ENCODE results near the gene CCDC24. TPM values are rescaled to one million over a fixed set of nuclear protein-coding genes. Genes with fewer than 3 reads are reported as not detected.
A peak's percentile ranks its signal among the peaks of the same experiment; 100 is the strongest.

CCDC24 gene
- total and polyA plus RNA-seq, 2 of the 13 experiments (the other 11 are each of a cell fraction or from before 2014, with no cell fraction given), result 1.4 to 2.9 TPM

DNA sequence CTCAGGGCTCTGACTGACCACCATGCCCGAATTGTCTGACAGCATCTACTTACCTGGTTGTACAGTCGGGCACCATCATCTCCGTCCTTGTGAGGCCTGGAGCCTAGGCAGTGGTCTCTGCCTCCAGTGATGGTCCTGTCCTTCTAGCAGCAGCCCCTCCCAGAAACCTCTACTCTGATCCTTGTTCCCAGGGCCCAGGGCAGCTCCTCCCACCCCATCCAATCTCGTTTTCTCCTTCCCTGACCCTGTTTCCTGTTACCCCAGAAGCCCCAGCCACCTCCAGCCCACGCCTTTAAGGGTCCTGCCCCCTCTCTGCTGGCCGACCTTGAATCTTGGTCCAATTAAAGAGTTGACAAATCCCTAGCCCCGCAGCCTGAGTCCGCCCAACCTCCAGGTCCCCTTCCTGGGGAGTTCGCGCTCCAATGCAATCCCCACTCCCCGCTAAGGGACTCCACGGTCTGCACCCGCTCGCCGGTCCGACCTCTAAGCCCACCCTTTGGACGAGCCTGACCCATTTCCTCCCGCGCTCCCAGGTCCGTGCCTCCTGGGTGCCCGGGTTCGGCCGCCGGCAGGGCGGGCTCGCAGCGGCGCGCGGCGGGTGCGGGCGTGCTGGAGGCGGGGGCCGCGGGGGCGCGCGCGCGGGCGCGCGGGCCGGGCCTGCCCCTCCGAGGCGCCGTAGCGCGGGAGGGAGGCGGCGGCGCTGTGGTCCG is 12.7 kb upstream of the CCDC24 start, which contains the start of gene B4GALT2 (continued):
- TF ChIP-seq ZNF142 (CRISPR knock-in tag; IDR thresholded peaks at IDR 0.05) (0 out of 2 replicates have a peak, but pooled peaks have one; percentile 27), ATF2 (CRISPR knock-in tag; IDR thresholded peaks at IDR 0.05) (no peak), ZNF556 (CRISPR knock-in tag; IDR thresholded peaks at IDR 0.05; ENCODE audit: borderline replicate concordance) (0 out of 2 replicates have a peak, but pooled peaks have one; percentile 16), RBAK (CRISPR knock-in tag; IDR thresholded peaks at IDR 0.05) (no peak), ZNF777 (CRISPR knock-in tag; IDR thresholded peaks at IDR 0.05) (0 out of 2 replicates have a peak, but pooled peaks have one; percentile 21), RFXANK (CRISPR knock-in tag; IDR thresholded peaks at IDR 0.05) (no peak), PCBP1 (IDR thresholded peaks at IDR 0.05; ENCODE audit: borderline replicate concordance, low read depth, low read length) (0 out of 2 replicates have a peak, but pooled peaks have one; percentile 21), SATB2 (CRISPR knock-in tag; IDR thresholded peaks at IDR 0.05) (no peak), ZNF547 (CRISPR knock-in tag; IDR thresholded peaks at IDR 0.05) (no peak), DPF2 (CRISPR knock-in tag; IDR thresholded peaks at IDR 0.05; ENCODE audit: borderline replicate concordance, low read depth) (no peak), BCLAF1 (IDR thresholded peaks at IDR 0.05) (no peak)
- TF ChIP-seq, protein P1, sequence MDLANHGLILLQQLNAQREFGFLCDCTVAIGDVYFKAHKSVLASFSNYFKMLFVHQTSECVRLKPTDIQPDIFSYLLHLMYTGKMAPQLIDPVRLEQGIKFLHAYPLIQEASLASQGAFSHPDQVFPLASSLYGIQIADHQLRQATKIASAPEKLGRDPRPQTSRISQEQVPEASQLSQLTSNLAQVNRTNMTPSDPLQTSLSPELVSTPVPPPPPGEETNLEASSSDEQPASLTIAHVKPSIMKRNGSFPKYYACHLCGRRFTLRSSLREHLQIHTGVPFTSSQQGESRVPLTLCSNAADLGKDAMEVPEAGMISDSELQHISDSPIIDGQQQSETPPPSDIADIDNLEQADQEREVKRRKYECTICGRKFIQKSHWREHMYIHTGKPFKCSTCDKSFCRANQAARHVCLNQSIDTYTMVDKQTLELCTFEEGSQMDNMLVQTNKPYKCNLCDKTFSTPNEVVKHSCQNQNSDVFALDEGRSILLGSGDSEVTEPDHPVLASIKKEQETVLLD (CRISPR knock-in tag; IDR thresholded peaks at IDR 0.05; ENCODE audit: low read depth), result no peak
- TF ChIP-seq, protein P2, sequence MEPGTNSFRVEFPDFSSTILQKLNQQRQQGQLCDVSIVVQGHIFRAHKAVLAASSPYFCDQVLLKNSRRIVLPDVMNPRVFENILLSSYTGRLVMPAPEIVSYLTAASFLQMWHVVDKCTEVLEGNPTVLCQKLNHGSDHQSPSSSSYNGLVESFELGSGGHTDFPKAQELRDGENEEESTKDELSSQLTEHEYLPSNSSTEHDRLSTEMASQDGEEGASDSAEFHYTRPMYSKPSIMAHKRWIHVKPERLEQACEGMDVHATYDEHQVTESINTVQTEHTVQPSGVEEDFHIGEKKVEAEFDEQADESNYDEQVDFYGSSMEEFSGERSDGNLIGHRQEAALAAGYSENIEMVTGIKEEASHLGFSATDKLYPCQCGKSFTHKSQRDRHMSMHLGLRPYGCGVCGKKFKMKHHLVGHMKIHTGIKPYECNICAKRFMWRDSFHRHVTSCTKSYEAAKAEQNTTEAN (CRISPR knock-in tag; conservative IDR thresholded peaks at IDR 0.05), result no peak

Measured in HepG2 (cell line).